ENCODE measurements around the gene UNG.

- no peak for TF ChIP-seq CTCF (IDR thresholded peaks at IDR 0.05)
- no peak for TF ChIP-seq POLR2AphosphoS5 (IDR thresholded peaks at IDR 0.05; ENCODE audit: low read depth, low read length)
- no peak for TF ChIP-seq SIN3A (IDR thresholded peaks at IDR 0.05; ENCODE audit: borderline replicate concordance, insufficient read depth, low read depth, low read length)
- no peak for TF ChIP-seq TCF7L2 (IDR thresholded peaks at IDR 0.05; ENCODE audit: low read depth, low read length)
Measured at GRCh38 chr12:109139791-109140190, 42.4 kb downstream of the UNG start.
